Stimulated activated CD4-positive, alpha-beta T cell treated with anti-CD3 and anti-CD28 coated beads, Interleukin-12 subunit alpha, Interleukin-12 subunit beta, amount 100 ng/mL, for 24 hours (primary cell): ENCODE results near the gene SAG.

Experiments used
- DNase-seq, 2 experiments: peaks; one replicate each; pipeline ENCODE4 v3.0.0-alpha.2; 2020; ENCODE audit warnings: low read depth in 2 of 2

SAG gene

GRCh38 chr2:233307565-233307964 lies at the start of gene SAG:
SAG (plus strand) TSS chr2:233307816; CDS start chr2:233309190, 1,374 bp downstream.
- no peak for DNase-seq

- no peak for DNase-seq
Measured at GRCh38 chr2:233258211-233258610, 49.4 kb upstream of the SAG start.

- no peak for DNase-seq
Measured at GRCh38 chr2:233259730-233260129, 47.9 kb upstream of the SAG start.

GRCh38 chr2:233260661-233261060 lies 47.0 kb upstream of the SAG start:
- no peak for DNase-seq

- DNase-seq: no peak
Measured at GRCh38 chr2:233261819-233262555, 45.6 kb upstream of the SAG start.

- no peak for DNase-seq
Measured at GRCh38 chr2:233262562-233262961, 45.1 kb upstream of the SAG start.

- DNase-seq: no peak
Measured at GRCh38 chr2:233263045-233263570, 44.5 kb upstream of the SAG start.

- no peak for DNase-seq
Measured at GRCh38 chr2:233264667-233265066, 42.9 kb upstream of the SAG start.

- no peak for DNase-seq
Measured at GRCh38 chr2:233265899-233266431, 41.7 kb upstream of the SAG start.

GRCh38 chr2:233266481-233266880 lies 41.1 kb upstream of the SAG start:
- DNase-seq: no peak

- DNase-seq: peak; percentile 32 to 44
Measured at GRCh38 chr2:233267516-233268245, 39.9 kb upstream of the SAG start.

GRCh38 chr2:233270366-233270765 lies 37.2 kb upstream of the SAG start:
- no peak for DNase-seq

GRCh38 chr2:233270951-233271350 lies 36.7 kb upstream of the SAG start:
- DNase-seq: no peak

- no peak for DNase-seq
Measured at GRCh38 chr2:233271693-233272092, 35.9 kb upstream of the SAG start.

- DNase-seq: no peak
Measured at GRCh38 chr2:233273120-233273519, 34.5 kb upstream of the SAG start.

- no peak for DNase-seq
Measured at GRCh38 chr2:233275223-233275622, 32.4 kb upstream of the SAG start.

GRCh38 chr2:233278921-233279320 lies 28.7 kb upstream of the SAG start:
- DNase-seq: no peak

- DNase-seq: no peak
Measured at GRCh38 chr2:233280114-233280693, 27.4 kb upstream of the SAG start.

- DNase-seq: no peak
Measured at GRCh38 chr2:233281553-233281952, 26.1 kb upstream of the SAG start.

- DNase-seq: no peak
Measured at GRCh38 chr2:233281992-233282603, 25.5 kb upstream of the SAG start.

- no peak for DNase-seq
Measured at GRCh38 chr2:233285921-233286320, 21.7 kb upstream of the SAG start.

- DNase-seq: no peak
Measured at GRCh38 chr2:233287871-233288270, 19.7 kb upstream of the SAG start.
